GM19468 (cell line): ENCODE data around the gene LRMDA.

Experiments
- ATAC-seq: cut with Tn5 transposase; IDR thresholded peaks from one replicate; pipeline ENCODE4 v1.9.1; 2021; ENCODE audit warnings: mild to moderate bottlenecking, moderate library complexity, moderate number of reproducible peaks; ENCODE audit not compliant: unreplicated experiment; ENCODE audit errors: extremely low read depth

LRMDA gene

DNA sequence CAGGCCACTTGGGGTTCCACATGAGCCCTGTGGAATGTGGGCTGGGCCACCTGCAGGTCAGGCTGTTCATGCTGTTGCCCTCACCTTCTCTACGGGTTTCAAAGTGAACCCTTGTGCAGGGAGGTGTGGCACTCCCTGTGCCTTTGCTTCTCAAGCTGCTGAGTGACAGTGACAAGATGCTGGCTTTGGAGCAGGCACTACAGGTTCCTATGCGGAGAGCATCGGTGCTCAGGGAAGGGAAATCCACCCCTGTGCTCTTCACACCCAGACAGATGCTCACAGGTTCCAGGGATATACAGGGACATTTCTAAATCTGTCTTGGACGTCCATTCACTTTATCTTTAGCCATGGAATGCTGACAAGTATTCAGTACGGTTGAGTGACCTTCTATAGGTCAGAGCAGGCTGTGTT lies 1005.0 kb downstream of the LRMDA start:
- no peak for ATAC-seq

DNA sequence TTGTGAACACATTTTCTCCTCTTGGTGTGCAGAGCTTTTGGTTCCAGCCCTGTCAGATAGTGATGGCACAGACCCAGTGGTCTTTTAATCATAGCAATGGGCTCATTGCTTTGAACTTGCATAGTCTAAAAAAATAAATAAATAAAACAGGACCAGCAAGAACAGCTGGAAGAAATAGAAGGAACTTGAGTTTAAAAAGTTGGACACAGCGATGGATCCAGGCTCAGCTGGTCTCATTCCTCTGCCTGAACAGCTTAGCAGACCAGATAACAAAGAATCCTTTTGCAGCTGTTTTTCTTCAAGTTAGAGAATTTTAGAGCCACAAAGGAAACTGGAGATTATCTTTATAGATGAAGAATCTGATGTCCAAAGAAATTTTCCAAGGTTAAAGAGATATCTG lies 1005.6 kb downstream of the LRMDA start:
- no peak for ATAC-seq

DNA sequence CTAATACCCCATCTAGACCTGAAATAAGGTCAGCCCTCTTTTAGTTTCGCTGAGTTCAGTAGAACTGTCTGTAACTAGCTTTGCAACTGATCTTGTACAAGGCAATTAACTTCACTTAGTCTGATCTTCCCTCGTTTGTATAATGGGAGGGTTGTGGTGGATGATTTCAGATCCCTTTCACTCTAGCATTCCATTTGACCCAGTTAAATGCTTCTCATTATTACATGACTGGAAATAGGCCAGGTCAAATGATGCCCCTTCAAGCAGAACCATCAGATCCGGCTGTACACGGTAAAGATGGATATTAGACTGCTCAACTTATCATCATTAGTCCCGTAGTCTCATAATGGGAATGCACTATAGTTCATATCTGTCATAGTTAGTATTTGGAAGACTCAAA lies 1009.0 kb downstream of the LRMDA start:
- ATAC-seq, result no peak

GRCh38 chr10:76442113-76442512 lies 1010.7 kb downstream of the LRMDA start:
- ATAC-seq, result no peak

DNA sequence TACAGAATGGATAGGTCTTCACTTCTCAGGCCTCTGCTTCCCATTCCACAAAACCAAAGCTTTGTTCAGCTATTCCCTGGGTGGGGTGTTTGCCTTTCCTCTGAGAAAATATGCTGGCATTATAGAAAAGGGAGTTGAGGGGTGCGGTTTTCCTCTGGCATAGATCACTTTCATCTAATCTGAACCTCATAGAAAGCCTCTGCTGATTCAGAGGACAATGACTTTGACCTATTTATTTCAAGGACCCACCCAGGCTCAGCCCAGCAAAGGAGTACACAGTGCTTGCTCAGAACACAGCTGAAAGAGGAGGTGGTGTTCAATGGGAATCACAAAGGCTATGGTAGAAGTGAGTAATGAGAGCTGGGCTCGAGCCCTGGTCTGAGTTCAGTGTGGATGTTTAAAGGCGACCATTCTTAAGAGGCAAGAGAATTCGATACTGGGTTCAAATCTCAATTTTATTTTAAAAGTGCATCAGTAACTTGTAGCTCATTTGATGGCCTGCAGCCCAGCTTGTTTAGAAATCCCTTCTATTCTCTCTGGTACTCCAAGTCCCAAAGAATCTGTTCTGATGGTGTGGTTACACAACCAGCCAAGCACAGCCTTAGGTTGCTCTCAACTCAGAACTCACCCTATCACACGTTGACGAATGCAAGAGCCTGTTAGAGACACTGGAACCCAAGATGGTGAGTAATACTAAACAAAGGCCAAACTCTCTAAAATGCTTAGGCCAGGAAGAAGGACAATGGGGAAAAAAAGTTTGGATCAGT lies 1012.8 kb downstream of the LRMDA start:
- no peak for ATAC-seq

DNA sequence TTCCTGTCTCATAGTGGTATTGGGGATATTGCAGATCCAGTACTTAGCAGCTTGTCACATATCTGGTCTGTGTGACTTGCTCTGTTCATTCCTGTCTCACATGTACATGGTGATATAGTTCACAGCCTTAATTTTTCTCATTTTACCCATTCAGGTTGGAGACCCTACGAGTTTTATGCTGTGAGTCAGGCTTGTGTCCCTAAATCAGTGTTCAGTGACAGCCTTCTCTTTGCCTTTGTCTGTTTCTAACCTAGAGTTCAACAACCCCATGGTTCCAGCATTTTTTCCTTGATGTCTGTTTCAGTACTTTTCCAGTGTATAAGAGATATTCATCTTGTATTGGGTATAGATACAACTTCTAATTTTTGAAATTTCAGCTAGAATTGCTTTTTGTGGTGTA lies 1016.2 kb downstream of the LRMDA start:
- no peak for ATAC-seq

GRCh38 chr10:76451911-76452310 lies 1020.5 kb downstream of the LRMDA start:
- ATAC-seq, result no peak

- no peak for ATAC-seq
Observed at GRCh38 chr10:76453332-76453731, 1021.9 kb downstream of the LRMDA start.

DNA sequence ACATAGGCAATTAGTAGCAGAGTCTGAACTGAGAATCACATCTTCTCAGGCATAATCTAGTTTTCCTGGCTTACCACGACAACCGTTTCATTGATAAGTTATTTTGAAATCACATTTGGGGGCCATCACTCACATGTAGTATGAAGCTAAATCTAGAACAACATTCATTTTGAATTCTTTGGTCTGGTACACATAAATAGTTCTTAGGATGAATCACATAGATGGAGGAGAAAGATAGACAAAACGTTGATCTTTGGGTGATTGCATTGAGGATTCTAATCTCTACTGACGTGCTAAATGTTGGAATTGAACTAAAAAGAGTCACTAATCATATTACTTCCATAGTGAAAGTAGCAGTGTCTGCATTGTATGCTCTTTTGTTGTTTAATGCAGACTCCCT lies 1022.6 kb downstream of the LRMDA start:
- no peak for ATAC-seq

DNA sequence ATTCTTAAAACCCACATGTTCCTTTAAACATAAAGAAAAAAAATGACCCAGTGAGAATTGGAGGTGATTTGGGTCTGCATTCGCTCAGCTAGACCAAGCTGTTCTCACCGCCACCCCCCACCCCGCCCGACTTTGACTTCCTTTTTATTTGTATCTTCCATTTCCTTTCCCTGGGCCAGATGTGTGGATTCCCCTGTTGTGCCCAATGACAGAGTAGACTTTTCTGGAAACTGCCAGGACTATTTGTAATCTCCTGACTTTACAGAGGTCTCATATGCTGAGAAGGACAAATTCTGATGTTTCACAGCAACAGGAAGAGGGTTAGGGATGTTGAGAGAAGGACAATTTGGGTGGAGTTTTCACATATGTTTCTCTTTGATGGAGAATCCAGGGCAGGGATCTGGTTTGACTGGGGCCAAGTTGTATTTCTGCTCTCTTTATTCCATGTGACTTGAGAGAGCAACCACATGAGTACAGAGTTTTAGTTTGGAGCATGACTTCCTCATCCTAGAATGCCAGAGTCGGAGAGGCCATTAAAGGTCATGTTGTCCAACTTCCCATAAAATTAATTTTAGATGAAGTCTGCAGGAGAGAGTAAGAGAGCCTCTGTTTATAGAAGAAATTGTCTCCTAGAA lies 1023.2 kb downstream of the LRMDA start:
- no peak for ATAC-seq

- ATAC-seq, result no peak
Observed at GRCh38 chr10:76456197-76456596, 1024.8 kb downstream of the LRMDA start.

DNA sequence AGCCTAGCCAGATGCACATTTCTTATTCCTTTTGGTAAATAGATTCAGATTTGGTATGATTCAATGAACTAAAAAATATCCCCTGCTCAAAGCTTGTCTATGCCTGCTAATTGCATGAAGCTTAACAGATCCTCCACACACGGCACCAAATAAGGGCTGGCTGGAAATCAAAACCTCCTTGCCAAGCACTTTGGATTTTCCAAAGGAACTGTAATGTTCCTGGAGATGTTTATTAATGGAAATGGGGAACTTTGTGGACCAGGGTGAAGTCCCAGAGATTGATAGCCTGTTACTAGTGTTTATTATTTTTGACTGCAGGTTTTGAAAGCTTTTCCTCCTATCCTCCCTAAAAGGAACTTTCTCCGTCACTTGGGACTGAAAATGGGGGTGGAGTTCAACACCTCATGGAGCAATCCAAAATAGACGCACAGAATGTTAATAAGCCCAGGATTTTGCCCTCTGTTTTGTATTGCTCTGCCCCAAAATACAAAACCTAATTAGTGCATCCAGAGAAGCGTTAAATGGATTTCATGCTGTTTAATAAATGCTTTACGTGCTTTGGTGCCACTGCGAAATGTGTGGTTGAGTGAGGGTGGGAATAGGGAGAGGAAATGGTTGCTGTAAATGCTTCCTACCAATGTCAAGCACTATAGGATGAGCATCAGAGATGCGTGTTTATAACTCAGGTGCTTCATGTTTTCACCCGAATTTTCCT lies 1027.7 kb downstream of the LRMDA start:
- no peak for ATAC-seq

- no peak for ATAC-seq
Observed at GRCh38 chr10:76461024-76461423, 1029.6 kb downstream of the LRMDA start.

- ATAC-seq, result no peak
Observed at GRCh38 chr10:76463111-76463510, 1031.7 kb downstream of the LRMDA start.

DNA sequence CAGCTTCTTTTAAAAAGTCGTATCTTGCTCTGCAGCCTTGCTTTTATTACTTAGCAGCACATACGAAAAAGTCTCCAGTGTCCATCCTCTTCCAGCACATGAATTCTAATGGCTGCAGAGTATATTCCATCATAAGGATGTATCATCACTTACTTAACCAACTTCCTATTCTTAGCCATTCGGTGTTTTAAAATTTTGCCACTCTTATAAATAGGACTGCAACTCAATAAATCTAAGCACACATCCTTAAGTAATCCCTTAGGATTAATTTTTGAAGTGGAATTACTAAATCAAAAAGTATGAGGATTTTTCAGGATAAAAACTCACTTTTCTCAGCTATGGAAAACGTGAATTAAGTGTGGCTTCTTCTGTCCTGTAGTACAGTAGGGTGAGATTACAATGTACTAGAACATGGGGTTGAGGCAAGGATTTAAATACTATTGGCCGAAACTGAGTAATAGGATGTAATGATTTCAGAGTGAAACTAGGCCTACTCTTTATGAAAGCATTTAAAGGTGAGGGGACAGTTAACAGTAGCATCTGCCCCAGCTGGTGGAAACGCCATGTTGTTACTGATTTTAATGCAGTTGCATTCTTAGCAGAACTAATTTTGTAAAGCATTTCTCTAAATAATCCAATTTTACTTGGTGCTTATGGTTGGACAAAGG lies 1035.5 kb downstream of the LRMDA start:
- no peak for ATAC-seq

- ATAC-seq, result no peak
Observed at GRCh38 chr10:76469675-76470074, 1038.3 kb downstream of the LRMDA start.

GRCh38 chr10:76479103-76479790 lies 1047.8 kb downstream of the LRMDA start:
- ATAC-seq, result no peak

DNA sequence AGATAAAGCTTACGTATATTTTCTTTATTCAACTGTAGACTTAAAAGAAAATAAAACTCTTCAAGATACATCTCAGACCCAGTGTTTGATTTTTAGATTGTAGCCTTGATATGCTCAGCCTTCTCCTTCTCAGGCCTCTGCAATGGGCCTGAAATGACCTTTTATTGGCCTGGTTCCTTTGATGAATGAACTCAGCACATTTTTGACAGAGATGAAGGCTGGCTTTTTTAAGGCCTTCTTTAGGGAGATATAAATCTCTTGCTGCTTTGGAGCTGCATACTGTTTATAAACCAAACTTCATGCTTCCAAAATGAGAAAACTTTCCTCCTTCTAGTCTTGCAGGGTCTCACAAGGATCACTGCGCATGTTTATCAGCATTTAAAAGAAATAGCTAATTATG lies 1049.8 kb downstream of the LRMDA start:
- ATAC-seq, result no peak

GRCh38 chr10:76487582-76487981 lies 1056.2 kb downstream of the LRMDA start:
- ATAC-seq, result no peak

- ATAC-seq, result no peak
Observed at GRCh38 chr10:76488602-76489001, 1057.2 kb downstream of the LRMDA start.
